Gastrocnemius medialis (tissue), 4 donors: Measurements from ENCODE around the gene C4orf36. TPM values are rescaled to one million over a fixed set of nuclear protein-coding genes. Genes with fewer than 3 reads are reported as not detected.

Experiments used
- ATAC-seq, 2 donors: fragments of 150-250 bp; one replicate each; pipeline ENCODE4 v1.9.1; 2016
- DNase-seq, 2 donors: peaks; one replicate each; pipeline ENCODE4 v3.0.0-alpha.2; 2019
- H3K27ac ChIP-seq, 4 donors: fragments of 200-600 bp; sonication (generic); 1 replicate in 1 of 4; 2 replicates in 3 of 4; pipeline ENCODE4 v1.5.1; 2016 to 2018; ENCODE audit warnings: mild to moderate bottlenecking in 2 of 4, moderate library complexity in 1 of 4
- H3K27me3 ChIP-seq, 3 donors: fragments of 200-600 bp; sonication (generic) in 2 of 3; 1 replicate in 1 of 3; 2 replicates in 2 of 3; pipeline versions ENCODE4 v1.5.1 to v1.6.0; 2016 to 2019; ENCODE audit warnings: mild to moderate bottlenecking in 1 of 3, moderate library complexity in 1 of 3
- H3K36me3 ChIP-seq, 2 donors: fragments of 200-600 bp; sonication (generic) in 1 of 2; one replicate each; pipeline ENCODE4 v1.5.1; 2017 to 2018
- H3K4me1 ChIP-seq, 2 donors: fragments of 200-600 bp; sonication (generic) in 1 of 2; one replicate each; pipeline ENCODE4 v1.5.1; 2016 to 2017; ENCODE audit warnings: mild to moderate bottlenecking in 2 of 2
- H3K4me3 ChIP-seq, 4 donors: fragments of 200-600 bp; sonication (generic) in 3 of 4; 1 replicate in 1 of 4; 2 replicates in 3 of 4; pipeline ENCODE4 v1.5.1; 2016 to 2019; ENCODE audit warnings: mild to moderate bottlenecking in 2 of 4
- H3K9me3 ChIP-seq, 3 donors: fragments of 200-600 bp; sonication (generic) in 2 of 3; 1 replicate in 1 of 3; 2 replicates in 2 of 3; pipeline ENCODE4 v1.5.1; 2016 to 2019
- POLR2A ChIP-seq, 2 donors: fragments of 450-650 bp; IDR thresholded peaks; one replicate each; pipeline ENCODE4 v1.6.1; 2017; ENCODE audit warnings: antibody characterized with exemption in 2 of 2, mild to moderate bottlenecking in 2 of 2, moderate library complexity in 2 of 2
- in situ Hi-C, 4 donors: fragments of 200-750 bp; cut with MboI; loops; one replicate each; pipeline versions ENCODE4 v1.15.0 to v1.8.0; 2017; ENCODE audit warnings: low sequenced_read_pairs in 4 of 4
- intact Hi-C: fragments of 100-400 bp; cut with DNase I; formaldehyde crosslinking; loops from one replicate; pipeline ENCODE4 v1.15.1; 2023; ENCODE audit warnings: low total_unique reads
- total RNA-seq, 4 donors: library from RNA; depleted of rRNA; stranded (reverse); fragments of >200 nt; gene quantifications; one replicate each; pipeline versions ENCODE4 v1.1.0 to v1.2.3, GENCODE V29; 2016
- TF ChIP-seq, protein P1 (sequence below), 5 experiments: fragments of 450-650 bp in 3 of 5; fragments of 200-600 bp in 2 of 5; sonication (generic) in 2 of 5; IDR thresholded peaks in 4 of 5; conservative IDR thresholded peaks in 1 of 5; 1 replicate in 4 of 5; 2 replicates in 1 of 5; pipeline ENCODE4 v1.5.1; 2016 to 2019; ENCODE audit warnings: antibody characterized with exemption in 5 of 5, mild to moderate bottlenecking in 3 of 5, moderate library complexity in 3 of 5

C4orf36 gene
- total RNA-seq, 4 donors from 2014 or later = 0.38 TPM; not detected in 3

DNA sequence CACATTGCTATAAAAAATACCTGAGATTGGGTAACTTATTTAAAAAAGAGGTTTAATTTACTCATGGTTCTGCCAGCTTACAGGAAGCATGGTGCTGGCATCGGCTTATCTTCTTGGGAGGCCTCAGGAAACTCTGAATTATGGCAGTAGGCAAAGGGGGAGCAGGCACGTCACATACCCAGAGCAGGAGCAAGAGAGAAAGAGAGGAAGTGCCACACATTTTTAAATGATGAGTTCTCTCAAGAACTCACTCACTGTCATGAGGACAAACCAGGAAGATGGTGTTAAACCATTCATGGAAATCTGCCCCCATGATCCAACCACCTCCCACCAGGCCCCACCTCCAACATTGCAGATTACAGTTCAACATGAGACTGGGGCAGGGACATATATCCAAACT lies 32.6 kb upstream of the C4orf36 start:
- Histone ChIP-seq H3K36me3 (peaks cover 0 to 4% of the 10 kb centered on the region in 2 donors), H3K4me3 (no peak overlapping the region), H3K4me1 (peaks cover 28 to 34% of the 10 kb centered on the region in 2 donors), H3K9me3 (no peaks in the 10 kb centered on the region), H3K27me3 (no peaks in the 10 kb centered on the region), H3K27ac (peak overlapping the region in 2 of 4 donors; percentile 3 to 30)
- in situ Hi-C loops (loop anchor here (5.0 to 10.0 kb wide), 3 partner anchors 167 to 310 kb away; no protein-coding TSS in a partner anchor), intact Hi-C loops (loop anchor here (5.0 kb wide), 1 partner anchor 312 kb away; no protein-coding TSS in a partner anchor)
- ATAC-seq = no peak
- no peak for DNase-seq
- TF ChIP-seq POLR2A (IDR thresholded peaks at IDR 0.05) = no peak

DNA sequence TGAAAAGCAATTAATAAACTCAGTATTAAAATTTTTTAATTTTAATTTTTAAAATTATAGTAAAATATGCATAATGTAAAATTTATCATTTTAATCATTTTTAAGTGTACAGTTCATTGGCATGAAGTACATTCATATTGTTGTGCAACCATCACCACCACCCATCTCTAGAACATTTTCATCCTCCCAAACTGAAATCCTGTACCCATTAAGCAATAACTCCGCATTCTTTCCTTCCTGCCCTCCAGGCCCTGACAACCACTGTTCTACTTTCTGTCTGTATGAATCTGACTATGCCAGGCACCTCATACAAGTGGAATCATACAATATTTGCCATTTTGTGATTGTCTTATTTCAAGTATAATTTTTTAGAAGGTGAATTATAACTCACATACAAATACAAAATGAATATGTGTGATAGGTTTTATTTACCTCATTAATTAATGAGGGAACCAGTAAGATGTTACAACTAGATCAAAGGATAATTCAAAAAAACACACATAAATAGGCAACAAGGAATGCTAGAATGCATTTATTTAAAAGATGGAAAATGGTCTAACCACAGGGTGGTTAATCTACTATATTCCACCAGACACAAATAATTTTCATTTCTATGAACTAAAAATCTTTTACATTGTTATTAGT lies 29.5 kb upstream of the C4orf36 start:
- H3K36me3 ChIP-seq = no peaks in the 10 kb centered on the region

DNA sequence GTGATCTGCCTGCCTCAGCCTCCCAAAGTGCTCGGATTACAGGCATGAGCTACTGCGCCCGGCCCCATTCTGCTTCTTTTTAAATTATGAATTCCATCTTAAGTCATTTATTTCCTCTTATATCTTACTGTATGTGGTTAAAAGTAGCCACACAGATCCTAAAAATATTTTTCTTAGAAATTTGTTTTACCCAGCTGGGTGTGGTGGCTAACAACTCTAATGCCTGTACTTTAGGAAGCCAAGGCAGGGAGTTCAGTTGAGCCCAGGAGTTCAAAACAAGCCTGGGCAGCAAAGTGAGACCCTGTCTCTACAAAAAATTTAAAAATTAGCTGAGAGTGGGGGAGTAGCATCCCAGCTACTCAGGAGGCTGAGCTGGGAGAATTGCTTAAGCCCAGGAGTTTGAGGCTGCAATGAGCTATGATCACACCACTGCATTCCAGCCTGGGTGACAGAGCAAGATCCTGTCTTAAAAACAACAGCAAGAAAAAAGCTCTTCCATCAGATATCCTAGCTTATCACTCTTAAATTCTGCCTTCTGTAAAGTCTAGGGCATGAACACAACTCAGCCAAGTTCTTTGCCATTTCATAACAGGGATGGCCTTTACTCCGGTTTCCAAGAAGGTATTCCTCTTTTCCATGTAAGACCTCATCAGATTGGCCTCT lies 27.5 kb upstream of the C4orf36 start:
- DNase-seq (no peak), ATAC-seq (no peak)
- no peak overlapping the region for H3K27ac ChIP-seq
- H3K4me1 ChIP-seq = peaks cover 11 to 23% of the 10 kb centered on the region in 2 donors
- TF ChIP-seq POLR2A (IDR thresholded peaks at IDR 0.05) = no peak
- TF ChIP-seq, protein P1, sequence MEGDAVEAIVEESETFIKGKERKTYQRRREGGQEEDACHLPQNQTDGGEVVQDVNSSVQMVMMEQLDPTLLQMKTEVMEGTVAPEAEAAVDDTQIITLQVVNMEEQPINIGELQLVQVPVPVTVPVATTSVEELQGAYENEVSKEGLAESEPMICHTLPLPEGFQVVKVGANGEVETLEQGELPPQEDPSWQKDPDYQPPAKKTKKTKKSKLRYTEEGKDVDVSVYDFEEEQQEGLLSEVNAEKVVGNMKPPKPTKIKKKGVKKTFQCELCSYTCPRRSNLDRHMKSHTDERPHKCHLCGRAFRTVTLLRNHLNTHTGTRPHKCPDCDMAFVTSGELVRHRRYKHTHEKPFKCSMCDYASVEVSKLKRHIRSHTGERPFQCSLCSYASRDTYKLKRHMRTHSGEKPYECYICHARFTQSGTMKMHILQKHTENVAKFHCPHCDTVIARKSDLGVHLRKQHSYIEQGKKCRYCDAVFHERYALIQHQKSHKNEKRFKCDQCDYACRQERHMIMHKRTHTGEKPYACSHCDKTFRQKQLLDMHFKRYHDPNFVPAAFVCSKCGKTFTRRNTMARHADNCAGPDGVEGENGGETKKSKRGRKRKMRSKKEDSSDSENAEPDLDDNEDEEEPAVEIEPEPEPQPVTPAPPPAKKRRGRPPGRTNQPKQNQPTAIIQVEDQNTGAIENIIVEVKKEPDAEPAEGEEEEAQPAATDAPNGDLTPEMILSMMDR (IDR thresholded peaks at IDR 0.05 in 4 of 5, conservative IDR thresholded peaks at IDR 0.05 in 1 of 5) = no peak
- no peaks in the 10 kb centered on the region for H3K36me3 ChIP-seq
- no peaks in the 10 kb centered on the region for H3K9me3 ChIP-seq
- intact Hi-C loops = loop anchor here (5.0 kb wide), 1 partner anchor 318 kb away; no protein-coding TSS in a partner anchor
- in situ Hi-C loops = loop anchor here (5.0 to 10.0 kb wide), 3 partner anchors 173 to 315 kb away; no protein-coding TSS in a partner anchor
- no peaks in the 10 kb centered on the region for H3K27me3 ChIP-seq
- no peak overlapping the region for H3K4me3 ChIP-seq

More for the DNA sequence above, 29.5 kb upstream of the C4orf36 start:
- ATAC-seq (peak; percentile 45 to 71), DNase-seq (no peak)
- Histone ChIP-seq H3K27me3 (no peaks in the 10 kb centered on the region), H3K27ac (peak overlapping the region in 2 of 4 donors; percentile 11 to 12), H3K4me3 (no peak overlapping the region), H3K9me3 (no peaks in the 10 kb centered on the region), H3K4me1 (peaks cover 11 to 23% of the 10 kb centered on the region in 2 donors)
- in situ Hi-C loops (loop anchor here (5.0 to 10.0 kb wide), 3 partner anchors 171 to 313 kb away; no protein-coding TSS in a partner anchor), intact Hi-C loops (loop anchor here (1.0 to 5.0 kb wide), 2 partner anchors 172 to 316 kb away; no protein-coding TSS in a partner anchor)
- no peak for TF ChIP-seq POLR2A (IDR thresholded peaks at IDR 0.05)
- TF ChIP-seq, protein P1 (IDR thresholded peaks at IDR 0.05 in 4 of 5, conservative IDR thresholded peaks at IDR 0.05 in 1 of 5) = no peak

DNA sequence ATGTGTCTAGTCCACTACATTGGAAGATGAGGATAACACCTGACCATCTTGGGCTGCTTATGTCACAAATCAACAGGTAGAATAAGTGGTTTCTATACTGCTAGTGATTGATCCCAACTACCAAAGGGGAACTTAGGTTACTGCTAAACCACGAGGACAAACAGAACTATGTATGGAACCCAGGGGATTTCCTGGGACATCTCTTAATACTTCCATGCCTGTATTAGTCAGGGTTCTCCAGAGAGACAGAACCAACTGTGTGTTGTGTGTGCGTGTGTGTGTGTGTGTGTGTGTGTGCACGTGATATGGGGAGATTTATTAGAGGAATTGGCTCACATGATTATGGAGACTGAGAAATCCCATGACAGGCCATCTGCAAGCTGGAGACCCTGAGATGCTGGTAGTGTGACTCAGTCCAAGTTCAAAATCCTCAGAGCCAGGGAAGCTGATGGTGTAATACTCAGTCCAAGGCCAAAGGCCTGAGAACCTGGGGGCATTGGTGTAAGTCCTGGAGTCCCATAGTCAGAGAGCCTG lies 26.4 kb upstream of the C4orf36 start:
- Histone ChIP-seq H3K36me3 (no peaks in the 10 kb centered on the region), H3K9me3 (no peaks in the 10 kb centered on the region), H3K27me3 (no peaks in the 10 kb centered on the region), H3K4me1 (peaks cover 11 to 23% of the 10 kb centered on the region in 2 donors), H3K27ac (no peak overlapping the region), H3K4me3 (no peak overlapping the region)
- TF ChIP-seq, protein P1 (IDR thresholded peaks at IDR 0.05 in 4 of 5, conservative IDR thresholded peaks at IDR 0.05 in 1 of 5) = no peak
- no peak for TF ChIP-seq POLR2A (IDR thresholded peaks at IDR 0.05)
- peak in 1 of 2 donors; percentile 37 for DNase-seq
- in situ Hi-C loops = no loop called here
- intact Hi-C loops = no loop called here
- ATAC-seq = peak; percentile 15 to 23
